SU-DHL-6 (cell line): ENCODE results near the gene OR2F2.

ENCODE experiments used
- EZH2phosphoT487 ChIP-seq: fragments of 200-600 bp; sonication (generic), shearing (Covaris generic); conservative IDR thresholded peaks from 2 replicates; pipeline ENCODE4 v1.6.1; 2018; ENCODE audit warnings: mild to moderate bottlenecking, antibody characterized with exemption, low read length, moderate library complexity, mixed read lengths
- TF ChIP-seq, protein P1 (sequence below): fragments of 200-600 bp; sonication (generic); IDR thresholded peaks from one replicate; pipeline ENCODE4 v1.5.1; 2017; ENCODE audit warnings: antibody characterized with exemption, mild to moderate bottlenecking, low read length, moderate library complexity; ENCODE audit not compliant: insufficient read depth, poor library complexity, severe bottlenecking

DNA sequence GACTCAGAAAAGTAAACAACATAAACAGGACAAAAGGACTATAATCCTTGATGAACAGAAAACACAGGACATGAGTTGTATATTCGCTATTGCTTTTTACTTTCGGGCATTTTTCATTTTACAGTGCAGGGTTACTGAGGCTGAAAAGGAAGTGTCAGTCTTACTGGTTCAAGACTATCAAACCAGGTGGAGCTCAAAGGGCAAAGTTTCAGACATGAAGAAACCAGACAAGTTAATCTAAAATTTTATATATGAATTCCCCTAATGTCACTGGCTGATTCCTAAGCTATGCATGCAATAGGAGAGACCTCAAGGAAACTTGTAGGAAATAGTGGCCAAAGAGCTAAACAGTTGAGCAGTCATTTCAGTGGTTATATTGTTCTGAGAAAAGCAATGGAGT is 44.5 kb upstream of the OR2F2 start:
- TF ChIP-seq, protein P1, sequence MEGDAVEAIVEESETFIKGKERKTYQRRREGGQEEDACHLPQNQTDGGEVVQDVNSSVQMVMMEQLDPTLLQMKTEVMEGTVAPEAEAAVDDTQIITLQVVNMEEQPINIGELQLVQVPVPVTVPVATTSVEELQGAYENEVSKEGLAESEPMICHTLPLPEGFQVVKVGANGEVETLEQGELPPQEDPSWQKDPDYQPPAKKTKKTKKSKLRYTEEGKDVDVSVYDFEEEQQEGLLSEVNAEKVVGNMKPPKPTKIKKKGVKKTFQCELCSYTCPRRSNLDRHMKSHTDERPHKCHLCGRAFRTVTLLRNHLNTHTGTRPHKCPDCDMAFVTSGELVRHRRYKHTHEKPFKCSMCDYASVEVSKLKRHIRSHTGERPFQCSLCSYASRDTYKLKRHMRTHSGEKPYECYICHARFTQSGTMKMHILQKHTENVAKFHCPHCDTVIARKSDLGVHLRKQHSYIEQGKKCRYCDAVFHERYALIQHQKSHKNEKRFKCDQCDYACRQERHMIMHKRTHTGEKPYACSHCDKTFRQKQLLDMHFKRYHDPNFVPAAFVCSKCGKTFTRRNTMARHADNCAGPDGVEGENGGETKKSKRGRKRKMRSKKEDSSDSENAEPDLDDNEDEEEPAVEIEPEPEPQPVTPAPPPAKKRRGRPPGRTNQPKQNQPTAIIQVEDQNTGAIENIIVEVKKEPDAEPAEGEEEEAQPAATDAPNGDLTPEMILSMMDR, result no peak
- no peak for TF ChIP-seq EZH2phosphoT487
